ENCODE results near the gene CASP3.
"Not testable (repeated sequence)": the region's sequence is repeated elsewhere in the genome, so short reads cannot be mapped to it uniquely, and the experiment has no call there.

The CASP3 gene

GRCh38 chr4:184653650-184654049 is 4.4 kb upstream of the CASP3 start:
- TF ChIP-seq CTCF (IDR thresholded peaks at IDR 0.05; ENCODE audit: extremely low read depth, insufficient read depth, missing control alignments) = no peak
- no peak for DNase-seq (ENCODE audit: low spot score)
- in situ Hi-C loops (cut with MboI; ENCODE audit: low pct_unique_long_range_greater_than_20kb, low sequenced_read_pairs, unreplicated experiment) = no loop called here

GRCh38 chr4:184652681-184653080 is 3.4 kb upstream of the CASP3 start:
- DNase-seq (ENCODE audit: low spot score); in situ Hi-C loops (cut with MboI; ENCODE audit: low pct_unique_long_range_greater_than_20kb, low sequenced_read_pairs, unreplicated experiment): not testable (repeated sequence)

GRCh38 chr4:184651899-184652298 is 2.7 kb upstream of the CASP3 start:
- no peak for DNase-seq (ENCODE audit: low spot score)
- TF ChIP-seq CTCF (IDR thresholded peaks at IDR 0.05; ENCODE audit: extremely low read depth, insufficient read depth, missing control alignments) = no peak
- in situ Hi-C loops (cut with MboI; ENCODE audit: low pct_unique_long_range_greater_than_20kb, low sequenced_read_pairs, unreplicated experiment) = no loop called here

GRCh38 chr4:184649971-184650855 is 966 bp upstream of the CASP3 start:
- in situ Hi-C loops (cut with MboI; ENCODE audit: low pct_unique_long_range_greater_than_20kb, low sequenced_read_pairs, unreplicated experiment) = no loop called here
- no peak for TF ChIP-seq CTCF (IDR thresholded peaks at IDR 0.05; ENCODE audit: extremely low read depth, insufficient read depth, missing control alignments)
- DNase-seq (ENCODE audit: low spot score) = no peak

- in situ Hi-C loops (cut with MboI; ENCODE audit: low pct_unique_long_range_greater_than_20kb, low sequenced_read_pairs, unreplicated experiment) = no loop called here
- DNase-seq (ENCODE audit: low spot score) = peak; percentile 32
- no peak for TF ChIP-seq CTCF (IDR thresholded peaks at IDR 0.05; ENCODE audit: extremely low read depth, insufficient read depth, missing control alignments)
Measured at GRCh38 chr4:184648313-184649025, 778 bp downstream of the CASP3 start.

- no peak for TF ChIP-seq CTCF (IDR thresholded peaks at IDR 0.05; ENCODE audit: extremely low read depth, insufficient read depth, missing control alignments)
- in situ Hi-C loops (cut with MboI; ENCODE audit: low pct_unique_long_range_greater_than_20kb, low sequenced_read_pairs, unreplicated experiment) = no loop called here
- no peak for DNase-seq (ENCODE audit: low spot score)
Measured at GRCh38 chr4:184648054-184648312, 1.3 kb downstream of the CASP3 start.

Measured in GM13977 (cell line).